ENCODE measurements around the gene ABCB7.

ABCB7 gene

DNA sequence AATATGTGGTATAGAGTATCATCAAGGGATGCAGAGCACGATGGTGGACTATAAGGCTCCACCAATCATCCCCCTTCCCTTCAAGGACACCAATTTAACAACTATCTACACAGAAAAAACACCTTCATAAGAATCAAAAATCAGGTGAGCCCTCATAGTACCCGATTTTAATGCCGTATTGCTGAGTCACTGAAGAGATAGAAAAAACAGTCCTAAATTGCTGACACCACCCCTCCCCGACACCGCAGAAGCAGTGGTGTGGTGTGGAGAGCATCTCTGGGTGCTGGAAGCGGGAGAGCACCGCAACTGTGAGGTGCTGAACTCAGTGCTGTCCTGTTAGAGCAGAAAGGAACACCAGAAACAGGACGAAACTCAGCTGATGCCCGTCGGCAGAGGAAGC is 49.3 kb downstream of the ABCB7 start:
- no peaks in the 10 kb centered on the region for H3K4me1 ChIP-seq (ENCODE audit: control insufficient read depth, insufficient read depth, low read length)
- peaks cover 4 to 9% of the 10 kb centered on the region in 2 experiments for H3K36me3 ChIP-seq (ENCODE audit: control insufficient read depth in 2 of 2, insufficient read depth in 1 of 2, low read length in 2 of 2)
- H3K4me3 ChIP-seq (ENCODE audit: low read depth, low read length) = no peak overlapping the region
- TF ChIP-seq, protein P1, sequence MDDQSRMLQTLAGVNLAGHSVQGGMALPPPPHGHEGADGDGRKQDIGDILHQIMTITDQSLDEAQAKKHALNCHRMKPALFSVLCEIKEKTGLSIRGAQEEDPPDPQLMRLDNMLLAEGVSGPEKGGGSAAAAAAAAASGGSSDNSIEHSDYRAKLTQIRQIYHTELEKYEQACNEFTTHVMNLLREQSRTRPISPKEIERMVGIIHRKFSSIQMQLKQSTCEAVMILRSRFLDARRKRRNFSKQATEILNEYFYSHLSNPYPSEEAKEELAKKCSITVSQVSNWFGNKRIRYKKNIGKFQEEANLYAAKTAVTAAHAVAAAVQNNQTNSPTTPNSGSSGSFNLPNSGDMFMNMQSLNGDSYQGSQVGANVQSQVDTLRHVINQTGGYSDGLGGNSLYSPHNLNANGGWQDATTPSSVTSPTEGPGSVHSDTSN (CRISPR knock-in tag; IDR thresholded peaks at IDR 0.05) = no peak
- TF ChIP-seq ZNF792 (tag by site-specific recombination; IDR thresholded peaks at IDR 0.05) (no peak), ZNF10 (tag by site-specific recombination; IDR thresholded peaks at IDR 0.05) (no peak), TRIM28 (IDR thresholded peaks at IDR 0.05; ENCODE audit: borderline replicate concordance, low read length) (no peak), ZNF585B (tag by site-specific recombination; IDR thresholded peaks at IDR 0.05) (no peak), ZFHX2 (tag by site-specific recombination; conservative IDR thresholded peaks at IDR 0.05) (no peak), ZNF239 (tag by site-specific recombination; IDR thresholded peaks at IDR 0.05) (no peak), KLF1 (tag by site-specific recombination; IDR thresholded peaks at IDR 0.05) (no peak), ZSCAN16 (tag by site-specific recombination; IDR thresholded peaks at IDR 0.05) (no peak), SALL2 (tag by site-specific recombination; IDR thresholded peaks at IDR 0.05; ENCODE audit: borderline replicate concordance) (no peak), ZNF670 (tag by site-specific recombination; IDR thresholded peaks at IDR 0.05; ENCODE audit: low read depth) (no peak)
- TF ChIP-seq, protein P2, sequence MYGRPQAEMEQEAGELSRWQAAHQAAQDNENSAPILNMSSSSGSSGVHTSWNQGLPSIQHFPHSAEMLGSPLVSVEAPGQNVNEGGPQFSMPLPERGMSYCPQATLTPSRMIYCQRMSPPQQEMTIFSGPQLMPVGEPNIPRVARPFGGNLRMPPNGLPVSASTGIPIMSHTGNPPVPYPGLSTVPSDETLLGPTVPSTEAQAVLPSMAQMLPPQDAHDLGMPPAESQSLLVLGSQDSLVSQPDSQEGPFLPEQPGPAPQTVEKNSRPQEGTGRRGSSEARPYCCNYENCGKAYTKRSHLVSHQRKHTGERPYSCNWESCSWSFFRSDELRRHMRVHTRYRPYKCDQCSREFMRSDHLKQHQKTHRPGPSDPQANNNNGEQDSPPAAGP (tag by site-specific recombination; IDR thresholded peaks at IDR 0.05) = no peak
- TF ChIP-seq, protein P3, sequence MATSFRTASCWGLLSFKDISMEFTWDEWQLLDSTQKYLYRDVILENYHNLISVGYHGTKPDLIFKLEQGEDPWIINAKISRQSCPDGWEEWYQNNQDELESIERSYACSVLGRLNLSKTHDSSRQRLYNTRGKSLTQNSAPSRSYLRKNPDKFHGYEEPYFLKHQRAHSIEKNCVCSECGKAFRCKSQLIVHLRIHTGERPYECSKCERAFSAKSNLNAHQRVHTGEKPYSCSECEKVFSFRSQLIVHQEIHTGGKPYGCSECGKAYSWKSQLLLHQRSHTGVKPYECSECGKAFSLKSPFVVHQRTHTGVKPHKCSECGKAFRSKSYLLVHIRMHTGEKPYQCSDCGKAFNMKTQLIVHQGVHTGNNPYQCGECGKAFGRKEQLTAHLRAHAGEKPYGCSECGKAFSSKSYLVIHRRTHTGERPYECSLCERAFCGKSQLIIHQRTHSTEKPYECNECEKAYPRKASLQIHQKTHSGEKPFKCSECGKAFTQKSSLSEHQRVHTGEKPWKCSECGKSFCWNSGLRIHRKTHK (tag by site-specific recombination; IDR thresholded peaks at IDR 0.05) = no peak
- TF ChIP-seq, protein P4, sequence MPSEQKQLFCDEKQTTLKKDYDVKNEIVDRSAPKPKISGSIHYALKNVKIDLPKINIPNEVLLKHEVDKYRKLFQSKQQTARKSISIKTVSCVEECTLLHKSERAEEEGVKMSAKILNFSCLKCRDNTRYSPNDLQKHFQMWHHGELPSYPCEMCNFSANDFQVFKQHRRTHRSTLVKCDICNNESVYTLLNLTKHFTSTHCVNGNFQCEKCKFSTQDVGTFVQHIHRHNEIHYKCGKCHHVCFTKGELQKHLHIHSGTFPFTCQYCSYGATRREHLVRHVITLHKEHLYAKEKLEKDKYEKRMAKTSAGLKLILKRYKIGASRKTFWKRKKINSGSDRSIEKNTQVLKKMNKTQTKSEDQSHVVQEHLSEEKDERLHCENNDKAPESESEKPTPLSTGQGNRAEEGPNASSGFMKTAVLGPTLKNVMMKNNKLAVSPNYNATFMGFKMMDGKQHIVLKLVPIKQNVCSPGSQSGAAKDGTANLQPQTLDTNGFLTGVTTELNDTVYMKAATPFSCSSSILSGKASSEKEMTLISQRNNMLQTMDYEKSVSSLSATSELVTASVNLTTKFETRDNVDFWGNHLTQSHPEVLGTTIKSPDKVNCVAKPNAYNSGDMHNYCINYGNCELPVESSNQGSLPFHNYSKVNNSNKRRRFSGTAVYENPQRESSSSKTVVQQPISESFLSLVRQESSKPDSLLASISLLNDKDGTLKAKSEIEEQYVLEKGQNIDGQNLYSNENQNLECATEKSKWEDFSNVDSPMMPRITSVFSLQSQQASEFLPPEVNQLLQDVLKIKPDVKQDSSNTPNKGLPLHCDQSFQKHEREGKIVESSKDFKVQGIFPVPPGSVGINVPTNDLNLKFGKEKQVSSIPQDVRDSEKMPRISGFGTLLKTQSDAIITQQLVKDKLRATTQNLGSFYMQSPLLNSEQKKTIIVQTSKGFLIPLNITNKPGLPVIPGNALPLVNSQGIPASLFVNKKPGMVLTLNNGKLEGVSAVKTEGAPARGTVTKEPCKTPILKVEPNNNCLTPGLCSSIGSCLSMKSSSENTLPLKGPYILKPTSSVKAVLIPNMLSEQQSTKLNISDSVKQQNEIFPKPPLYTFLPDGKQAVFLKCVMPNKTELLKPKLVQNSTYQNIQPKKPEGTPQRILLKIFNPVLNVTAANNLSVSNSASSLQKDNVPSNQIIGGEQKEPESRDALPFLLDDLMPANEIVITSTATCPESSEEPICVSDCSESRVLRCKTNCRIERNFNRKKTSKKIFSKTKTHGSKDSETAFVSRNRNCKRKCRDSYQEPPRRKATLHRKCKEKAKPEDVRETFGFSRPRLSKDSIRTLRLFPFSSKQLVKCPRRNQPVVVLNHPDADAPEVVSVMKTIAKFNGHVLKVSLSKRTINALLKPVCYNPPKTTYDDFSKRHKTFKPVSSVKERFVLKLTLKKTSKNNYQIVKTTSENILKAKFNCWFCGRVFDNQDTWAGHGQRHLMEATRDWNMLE (tag by site-specific recombination; conservative IDR thresholded peaks at IDR 0.05; ENCODE audit: low read depth) = no peak
- TF ChIP-seq, protein P5, sequence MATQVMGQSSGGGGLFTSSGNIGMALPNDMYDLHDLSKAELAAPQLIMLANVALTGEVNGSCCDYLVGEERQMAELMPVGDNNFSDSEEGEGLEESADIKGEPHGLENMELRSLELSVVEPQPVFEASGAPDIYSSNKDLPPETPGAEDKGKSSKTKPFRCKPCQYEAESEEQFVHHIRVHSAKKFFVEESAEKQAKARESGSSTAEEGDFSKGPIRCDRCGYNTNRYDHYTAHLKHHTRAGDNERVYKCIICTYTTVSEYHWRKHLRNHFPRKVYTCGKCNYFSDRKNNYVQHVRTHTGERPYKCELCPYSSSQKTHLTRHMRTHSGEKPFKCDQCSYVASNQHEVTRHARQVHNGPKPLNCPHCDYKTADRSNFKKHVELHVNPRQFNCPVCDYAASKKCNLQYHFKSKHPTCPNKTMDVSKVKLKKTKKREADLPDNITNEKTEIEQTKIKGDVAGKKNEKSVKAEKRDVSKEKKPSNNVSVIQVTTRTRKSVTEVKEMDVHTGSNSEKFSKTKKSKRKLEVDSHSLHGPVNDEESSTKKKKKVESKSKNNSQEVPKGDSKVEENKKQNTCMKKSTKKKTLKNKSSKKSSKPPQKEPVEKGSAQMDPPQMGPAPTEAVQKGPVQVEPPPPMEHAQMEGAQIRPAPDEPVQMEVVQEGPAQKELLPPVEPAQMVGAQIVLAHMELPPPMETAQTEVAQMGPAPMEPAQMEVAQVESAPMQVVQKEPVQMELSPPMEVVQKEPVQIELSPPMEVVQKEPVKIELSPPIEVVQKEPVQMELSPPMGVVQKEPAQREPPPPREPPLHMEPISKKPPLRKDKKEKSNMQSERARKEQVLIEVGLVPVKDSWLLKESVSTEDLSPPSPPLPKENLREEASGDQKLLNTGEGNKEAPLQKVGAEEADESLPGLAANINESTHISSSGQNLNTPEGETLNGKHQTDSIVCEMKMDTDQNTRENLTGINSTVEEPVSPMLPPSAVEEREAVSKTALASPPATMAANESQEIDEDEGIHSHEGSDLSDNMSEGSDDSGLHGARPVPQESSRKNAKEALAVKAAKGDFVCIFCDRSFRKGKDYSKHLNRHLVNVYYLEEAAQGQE (tag by site-specific recombination; IDR thresholded peaks at IDR 0.05) = no peak
- CTCF ChIA-PET = no interaction called here
- POLR2A ChIA-PET = no interaction called here
- H3K27ac ChIP-seq (ENCODE audit: extremely low read depth, low read depth, low read length) = no peak overlapping the region
- no peaks in the 10 kb centered on the region; the same call in 1 of the 2 replicates for H3K9me3 ChIP-seq (ENCODE audit: control insufficient read depth, insufficient read depth, low read depth, low read length)
